GM18517 (cell line): Measurements from ENCODE around the gene PAX8.

Experiments
- ATAC-seq: cut with Tn5 transposase; IDR thresholded peaks from one replicate; pipeline ENCODE4 v1.9.1; 2021; ENCODE audit warnings: mild to moderate bottlenecking, moderate library complexity; ENCODE audit not compliant: unreplicated experiment

Gene PAX8

DNA sequence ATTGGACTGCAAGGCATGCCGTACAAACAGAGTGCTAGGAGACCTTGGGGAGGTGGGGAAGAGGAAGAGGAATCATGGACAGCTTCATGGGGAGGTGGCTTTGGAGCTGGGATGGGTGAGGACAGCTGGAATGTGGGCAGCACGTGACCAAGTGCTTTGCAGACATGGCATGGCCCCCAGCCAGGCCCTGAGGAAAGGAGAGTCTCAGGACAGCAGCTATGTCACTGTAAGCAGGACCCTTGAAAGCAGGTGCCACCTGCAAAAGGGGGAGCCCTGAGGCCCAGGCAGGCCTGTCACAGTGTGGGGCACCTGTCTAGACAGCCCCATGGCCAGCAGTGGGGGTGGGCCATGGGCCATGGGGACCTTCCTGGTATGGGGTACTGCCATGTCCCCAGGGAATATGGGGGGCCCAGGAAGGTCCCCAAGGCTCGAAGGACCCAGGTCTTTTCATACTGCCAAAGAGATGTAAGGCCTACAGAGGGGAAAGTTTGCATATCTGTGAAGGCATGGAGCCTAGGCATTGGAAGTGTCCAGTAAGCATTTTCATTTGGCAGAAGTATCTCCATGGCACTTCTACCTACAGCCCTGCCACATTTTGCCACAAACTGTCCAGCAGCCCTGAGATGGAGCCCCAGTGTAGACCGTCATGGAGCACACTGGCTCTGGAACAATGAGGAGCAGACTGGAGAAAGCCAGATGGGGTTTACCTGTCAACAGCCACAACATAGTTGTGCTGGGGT, 9.9 kb downstream of the PAX8 start:
- no peak for ATAC-seq

GRCh38 chr2:113266431-113266830, 12.3 kb downstream of the PAX8 start:
- no peak for ATAC-seq

DNA sequence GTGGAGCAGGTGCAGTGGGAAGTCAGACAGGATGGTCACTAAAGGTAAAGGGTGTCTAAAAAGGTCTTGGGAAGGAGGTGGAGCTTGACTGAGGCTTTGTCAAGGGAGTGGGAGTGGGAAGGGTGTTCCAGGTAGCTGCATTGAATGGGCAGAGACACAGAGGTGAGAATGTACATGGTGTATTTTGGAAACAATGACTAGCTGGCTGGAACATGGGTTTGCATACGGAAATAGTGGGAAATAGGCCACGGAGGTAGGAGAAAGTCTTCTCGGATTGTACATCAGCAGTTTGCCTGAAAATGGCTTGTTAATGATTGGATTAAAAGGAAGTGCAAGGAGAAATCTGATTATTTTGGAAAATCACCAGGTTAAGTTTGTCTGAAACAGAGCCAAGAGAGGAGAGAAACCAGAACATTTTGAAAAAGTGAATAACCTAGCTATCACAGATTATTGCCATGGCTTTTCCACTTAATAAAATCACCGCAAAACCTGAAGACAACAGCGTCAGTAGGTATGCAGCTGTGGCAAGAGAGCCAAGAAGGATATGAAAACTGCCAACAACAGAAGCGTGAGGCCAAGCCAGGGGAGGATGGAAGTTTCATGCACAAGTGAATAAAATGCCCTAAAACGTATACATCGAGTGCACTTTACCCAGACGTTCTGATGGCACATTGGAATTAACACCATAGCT, 13.9 kb downstream of the PAX8 start:
- ATAC-seq: no peak

- no peak for ATAC-seq
Measured at GRCh38 chr2:113263546-113263945, 15.2 kb downstream of the PAX8 start.

GRCh38 chr2:113260991-113261390, 17.7 kb downstream of the PAX8 start:
- no peak for ATAC-seq

DNA sequence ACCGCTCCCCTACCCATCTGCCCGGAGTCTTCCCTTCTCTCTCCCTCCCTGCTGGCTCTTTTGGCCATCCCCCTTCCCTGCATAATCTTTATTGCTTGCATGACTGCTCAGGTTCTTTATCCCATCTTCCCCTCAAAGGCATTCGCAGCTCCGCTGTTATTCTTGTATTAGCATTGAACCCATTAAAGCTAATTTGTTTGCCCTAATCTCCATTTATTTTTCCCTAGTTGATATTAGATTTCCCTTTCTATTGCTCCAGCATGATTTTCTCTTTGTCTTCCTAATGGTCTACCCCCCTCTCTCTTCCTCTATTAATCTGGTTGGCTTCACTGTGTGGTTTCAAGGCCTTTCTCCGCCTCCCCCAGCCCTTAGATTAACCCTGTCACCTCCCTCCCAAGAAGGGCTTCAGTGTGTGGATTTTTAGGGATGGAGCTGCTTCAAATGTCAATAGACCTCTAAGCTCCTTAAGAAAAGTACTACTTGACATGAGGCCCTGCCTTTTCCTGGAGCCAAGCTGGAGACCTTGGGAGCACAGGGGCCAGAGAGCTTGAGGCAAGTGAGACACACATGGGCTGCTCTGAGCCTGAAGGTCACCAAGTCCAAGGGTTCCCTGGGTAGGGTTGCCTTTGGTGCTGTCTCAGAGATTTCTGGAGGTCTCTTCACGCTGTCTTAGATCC, 20.1 kb downstream of the PAX8 start:
- no peak for ATAC-seq

GRCh38 chr2:113257516-113258264, 21.0 kb downstream of the PAX8 start:
- no peak for ATAC-seq

GRCh38 chr2:113255140-113256070, 23.3 kb downstream of the PAX8 start:
- ATAC-seq: no peak

- ATAC-seq: no peak
Measured at GRCh38 chr2:113253453-113253852, 25.3 kb downstream of the PAX8 start.

DNA sequence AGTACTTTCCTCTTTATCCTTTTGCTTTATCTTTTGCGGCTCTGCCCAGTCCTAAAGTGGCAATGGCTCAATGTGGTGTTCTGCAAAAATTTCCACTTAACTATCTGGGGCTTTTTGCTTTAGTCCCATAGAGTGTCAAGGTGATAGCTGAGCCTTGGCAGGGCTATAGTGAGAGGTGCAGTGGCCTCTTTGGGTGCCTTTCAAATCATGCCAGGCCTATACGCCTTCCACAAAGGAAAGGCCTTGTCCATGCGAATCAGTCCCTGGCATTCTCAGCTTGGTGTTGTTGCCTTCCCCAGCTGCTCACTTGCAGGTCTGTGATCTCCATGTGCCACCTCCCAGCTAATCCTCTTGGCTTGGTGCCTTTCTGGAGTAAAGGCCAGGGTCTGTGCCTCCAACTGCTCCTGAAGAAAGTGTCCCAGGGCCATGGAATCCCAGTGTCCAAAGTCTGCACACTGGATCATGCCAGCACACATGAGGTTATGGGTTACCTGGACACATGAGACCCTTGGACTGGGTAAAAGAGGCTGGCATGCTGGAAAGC, 26.6 kb downstream of the PAX8 start:
- no peak for ATAC-seq

DNA sequence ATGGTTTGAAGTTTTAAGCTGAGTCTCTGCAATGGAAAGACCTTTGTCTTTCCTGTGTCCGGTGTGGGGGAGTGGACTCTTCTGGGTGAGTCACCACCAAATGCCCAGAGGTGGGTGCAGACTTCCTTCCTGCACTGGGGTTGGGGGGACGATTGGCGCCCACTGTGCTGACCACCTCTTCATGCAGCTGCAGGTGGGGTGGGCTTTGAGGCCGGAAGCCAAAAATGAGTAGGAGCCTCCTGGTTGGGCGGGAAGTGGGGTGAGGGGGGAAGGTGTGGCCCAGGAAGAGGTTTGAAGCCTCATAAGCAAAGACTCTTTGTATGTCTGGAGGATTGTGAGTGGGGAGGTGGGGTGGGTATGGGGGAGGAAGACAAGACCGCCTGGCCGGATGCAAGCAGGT, 27.6 kb downstream of the PAX8 start:
- ATAC-seq: no peak

GRCh38 chr2:113248997-113249770, 29.5 kb downstream of the PAX8 start:
- peak; percentile 61 for ATAC-seq

DNA sequence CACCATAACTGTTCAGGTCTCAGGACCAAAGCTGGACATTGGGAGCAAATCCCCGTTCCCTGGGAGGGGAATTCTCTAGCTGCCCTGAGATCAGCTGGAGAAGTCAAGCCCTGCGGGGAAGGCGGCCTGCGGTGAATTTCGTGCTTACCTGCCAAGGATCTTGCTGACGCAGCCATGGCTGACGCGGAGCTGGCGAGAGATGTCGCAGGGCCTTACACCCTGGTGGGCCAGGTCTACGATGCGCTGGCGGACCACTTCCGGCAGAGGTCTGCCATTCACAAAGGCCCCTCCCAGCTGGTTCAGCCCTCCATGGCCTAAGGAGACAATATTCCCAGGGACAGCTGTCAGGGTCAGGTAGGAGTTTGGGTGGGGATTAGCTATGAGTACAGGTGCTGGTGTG, 32.1 kb downstream of the PAX8 start:
- no peak for ATAC-seq

DNA sequence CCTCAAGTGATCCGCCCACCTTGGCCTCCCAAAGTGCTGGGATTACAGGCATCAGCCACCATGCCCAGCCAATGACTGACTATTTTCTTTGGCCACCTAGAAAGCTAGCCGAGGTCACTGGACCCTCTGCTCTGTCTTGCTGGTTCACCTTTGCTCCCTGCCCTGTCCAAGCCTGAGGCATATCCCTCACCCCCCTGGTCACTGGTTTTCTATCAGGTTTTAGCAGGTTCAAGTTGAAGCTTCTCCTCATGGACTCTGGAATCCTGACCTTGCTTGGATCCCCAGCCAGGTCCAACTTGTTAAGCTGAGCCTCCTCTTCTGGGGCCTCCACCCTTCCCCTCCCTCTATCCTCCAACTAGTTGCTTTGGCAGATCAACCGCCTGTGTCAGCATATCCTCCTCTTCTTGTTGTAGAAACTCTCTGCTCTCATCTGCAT, 33.4 kb downstream of the PAX8 start:
- no peak for ATAC-seq

DNA sequence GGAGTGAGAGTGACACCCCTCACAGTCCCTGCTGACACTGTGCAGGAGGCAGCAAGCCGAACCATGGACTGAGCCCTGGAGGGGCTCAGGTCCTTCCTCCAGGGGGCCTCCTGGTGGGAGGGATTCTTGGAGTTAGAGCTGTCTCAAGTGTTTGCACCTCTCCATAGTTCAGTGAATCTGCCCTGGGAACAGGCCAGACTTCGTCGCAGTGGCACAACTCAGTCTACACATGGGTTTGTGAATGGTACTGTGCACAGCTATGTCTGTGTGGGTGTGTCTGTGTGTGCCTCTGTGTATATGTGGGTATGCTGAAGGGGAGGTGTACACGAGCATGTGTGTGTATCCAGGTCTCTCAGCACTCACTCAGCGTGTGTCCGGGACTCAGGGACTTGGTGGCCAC, 36.4 kb downstream of the PAX8 start:
- ATAC-seq: no peak

DNA sequence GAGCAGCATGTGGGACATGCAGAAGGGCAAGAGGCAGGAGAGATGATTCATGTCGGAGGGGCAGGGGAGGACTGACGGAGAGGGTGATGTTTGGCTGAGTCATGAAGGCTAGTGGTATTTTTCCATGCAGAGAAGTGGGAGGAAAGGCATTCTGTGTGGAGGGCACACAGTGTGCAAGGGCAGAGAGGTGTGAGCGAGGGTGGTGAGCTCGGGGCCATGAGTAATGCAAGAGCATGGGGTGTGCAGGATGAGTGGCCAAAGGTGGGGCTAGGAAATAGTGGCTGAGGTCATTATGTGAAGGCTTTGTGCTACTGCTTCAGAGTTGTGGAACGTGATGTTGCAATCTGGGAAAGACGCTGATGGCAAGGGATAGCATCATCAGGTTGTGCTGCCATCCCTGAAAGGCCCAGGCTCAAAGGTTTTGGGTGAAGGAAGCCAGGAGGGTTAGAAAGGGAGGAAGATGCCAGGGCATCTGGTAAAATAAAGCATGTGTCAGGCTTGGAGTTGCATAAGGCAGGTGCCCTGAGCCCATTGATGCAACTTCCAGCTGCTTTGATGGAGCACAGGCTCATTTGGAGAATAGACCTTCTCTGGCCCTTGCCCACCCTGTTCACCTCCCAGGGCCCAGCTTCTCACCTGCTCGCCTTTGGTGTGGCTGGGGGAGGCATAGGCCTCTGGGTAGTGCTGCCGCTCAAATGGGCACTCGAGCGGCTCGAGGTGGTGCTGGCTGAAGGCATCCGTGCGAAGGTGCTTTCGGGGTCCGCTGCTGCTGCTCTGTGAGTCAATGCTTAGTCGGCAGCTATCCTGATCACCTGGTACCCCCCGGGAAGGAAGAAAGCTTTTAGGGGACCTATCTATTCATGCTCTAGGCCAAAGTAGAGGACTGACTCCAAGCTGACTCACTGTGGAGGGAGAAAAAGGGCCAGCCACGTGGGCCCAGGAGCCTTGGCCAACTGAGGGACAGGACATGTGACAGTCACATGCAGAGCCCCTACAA, 37.5 kb downstream of the PAX8 start:
- ATAC-seq: no peak

GRCh38 chr2:113240150-113240914, 38.4 kb downstream of the PAX8 start:
- ATAC-seq: no peak
